A549 (cell line): Measurements from ENCODE around the gene MTOR. TPM values are rescaled to one million over a fixed set of nuclear protein-coding genes. Genes with fewer than 3 reads are reported as not detected.

ENCODE experiments used
- ATAC-seq, 2 experiments: fragments of 200-7000 bp in 1 of 2; fragments of >200 bp in 1 of 2; cut with Nextera tagmentation in 1 of 2; cut with Tn5 transposase in 1 of 2; 3 replicates each; pipeline versions ENCODE4 v1.8.0 to v1.9.1; 2018 to 2020; ENCODE audit warnings: mild to moderate bottlenecking in 1 of 2, moderate library complexity in 1 of 2
- CTCF ChIA-PET: fragments of 300-600 bp; sonication (Branson Sonifier 250); formaldehyde crosslinking; extraction: SDS; loops from one replicate; lab custom pipeline; 2021; ENCODE audit warnings: antibody characterized with exemption, inconsistent platforms; lab: Yijun Ruan, JAX
- POLR2A ChIA-PET: fragments of 350-600 bp; formaldehyde crosslinking; extraction: SDS; loops from one replicate; lab custom pipeline; 2021; ENCODE audit warnings: antibody characterized with exemption, inconsistent platforms; lab: Yijun Ruan, JAX
- DNase-seq, 2 experiments: peaks; one replicate each; pipeline versions ENCODE4 v3.0.0 to v3.0.0-alpha.2; 2011 to 2016; ENCODE audit warnings: low read depth in 1 of 2, low spot score in 1 of 2
- FAIRE-seq: peaks from 2 replicates; lab custom pipeline; 2011; peaks lifted over from hg19 to GRCh38; lab: Jason Lieb, UNC
- H3K27ac ChIP-seq, 2 experiments: fragments of >200 bp; sonication (Bioruptor Twin); formaldehyde crosslinking; 3 replicates each; pipeline ENCODE4 v1.5.1; 2016 to 2017
- H3K4me1 ChIP-seq: fragments of >200 bp; sonication (Bioruptor Twin); formaldehyde crosslinking; 3 replicates; pipeline ENCODE4 v1.6.1; 2016
- H3K4me2 ChIP-seq: fragments of >200 bp; sonication (Bioruptor Twin); formaldehyde crosslinking; 3 replicates; pipeline ENCODE4 v1.6.1; 2016
- H3K4me3 ChIP-seq: fragments of >200 bp; sonication (Bioruptor Twin); formaldehyde crosslinking; 3 replicates; pipeline ENCODE4 v1.5.1; 2016
- H3K9me3 ChIP-seq: fragments of >200 bp; sonication (Bioruptor Twin); formaldehyde crosslinking; 3 replicates; pipeline ENCODE4 v1.6.1; 2016
- BHLHE40 ChIP-seq: IDR thresholded peaks from 2 replicates; pipeline ENCODE4 v1.6.1; 2012; ENCODE audit warnings: low read depth, low read length, inconsistent platforms
- CBX2 ChIP-seq: fragments of 200-600 bp; sonication (generic); IDR thresholded peaks from 2 replicates; pipeline ENCODE4 v1.6.1; 2016; ENCODE audit warnings: low read depth, mild to moderate bottlenecking, borderline replicate concordance
- CEBPB ChIP-seq, 2 experiments: fragments of >200 bp in 1 of 2; sonication (Bioruptor Twin) in 1 of 2; formaldehyde crosslinking in 1 of 2; IDR thresholded peaks; 2 replicates each; pipeline ENCODE4 v1.6.1; 2012 to 2016
- CHD2 ChIP-seq: fragments of 150-350 bp; IDR thresholded peaks from 2 replicates; pipeline ENCODE4 v1.6.1; 2014; ENCODE audit warnings: low read length; ENCODE audit not compliant: partially characterized antibody
- FOXS1 ChIP-seq: fragments of 250-450 bp; sonication (Bioruptor Pico); IDR thresholded peaks from 2 replicates; pipeline ENCODE4 v1.5.0; 2020; ENCODE audit warnings: mild to moderate bottlenecking, moderate library complexity
- GATA3 ChIP-seq: IDR thresholded peaks from 2 replicates; pipeline ENCODE4 v1.6.1; 2012; ENCODE audit warnings: borderline replicate concordance
- HDAC2 ChIP-seq: fragments of 200-600 bp; sonication (generic); IDR thresholded peaks from 2 replicates; pipeline ENCODE4 v1.6.1; 2016
- HOXB13 ChIP-seq: fragments of 250-450 bp; sonication (Bioruptor Pico); IDR thresholded peaks from 2 replicates; pipeline ENCODE4 v1.5.0; 2020; ENCODE audit warnings: low read depth, mild to moderate bottlenecking, moderate library complexity
- KDM1A ChIP-seq: fragments of 200-600 bp; sonication (generic); IDR thresholded peaks from 2 replicates; pipeline ENCODE4 v1.6.1; 2016; ENCODE audit warnings: low read depth, mild to moderate bottlenecking
- MAZ ChIP-seq: fragments of 150-350 bp; IDR thresholded peaks from 2 replicates; pipeline ENCODE4 v1.6.1; 2014; ENCODE audit warnings: antibody characterized with exemption, low read depth, low read length, borderline replicate concordance
- NFE2L2 ChIP-seq: fragments of 150-350 bp; conservative IDR thresholded peaks from 2 replicates; pipeline ENCODE4 v1.6.1; 2014; ENCODE audit warnings: low read length
- NR3C1 ChIP-seq: fragments of >200 bp; sonication (Bioruptor Twin); formaldehyde crosslinking; IDR thresholded peaks from 3 replicates; pipeline ENCODE4 v1.6.1; 2017
- PHF8 ChIP-seq: fragments of 200-600 bp; sonication (generic); IDR thresholded peaks from 2 replicates; pipeline ENCODE4 v1.6.1; 2016; ENCODE audit warnings: low read depth, mild to moderate bottlenecking, antibody characterized with exemption, moderate library complexity, borderline replicate concordance
- RARB ChIP-seq: fragments of 250-450 bp; sonication (Bioruptor Pico); IDR thresholded peaks from 2 replicates; pipeline ENCODE4 v1.8.0; 2021; ENCODE audit warnings: mild to moderate bottlenecking, moderate library complexity
- SMC3 ChIP-seq: fragments of >200 bp; sonication (Bioruptor Twin); formaldehyde crosslinking; IDR thresholded peaks from 3 replicates; pipeline ENCODE4 v1.6.1; 2018; ENCODE audit warnings: inconsistent platforms
- SREBF2 ChIP-seq: fragments of 450-650 bp; IDR thresholded peaks from 2 replicates; pipeline ENCODE4 v1.6.1; 2014; ENCODE audit warnings: mild to moderate bottlenecking, moderate library complexity
- TFCP2L1 ChIP-seq: fragments of 250-450 bp; sonication (Bioruptor Pico); IDR thresholded peaks from 2 replicates; pipeline ENCODE4 v1.5.0; 2021; ENCODE audit warnings: mild to moderate bottlenecking
- TP53 ChIP-seq: fragments of 250-450 bp; sonication (Bioruptor Pico); IDR thresholded peaks from 2 replicates; pipeline ENCODE4 v1.5.0; 2021; ENCODE audit warnings: mild to moderate bottlenecking, moderate library complexity
- ZSCAN20 ChIP-seq: fragments of 250-450 bp; sonication (Bioruptor Pico); IDR thresholded peaks from 2 replicates; pipeline ENCODE4 v1.8.0; 2022; ENCODE audit warnings: mild to moderate bottlenecking, moderate library complexity
- WGBS: methylation state at CpG from one replicate; pipeline ENCODE4 v1.1.6; 2017; ENCODE audit errors: missing lambda C conversion rate; 5-methylcytosine and 5-hydroxymethylcytosine counted together
- polyA plus RNA-seq, 4 experiments: library from polyadenylated mRNA; depleted of rRNA in 3 of 4; stranded (reverse); fragments of >200 nt; fragmentation: RNase III in 1 of 4; extraction: RNeasy Plus Mini Kit Qiagen cat#74134 plus additional on column Dnase treatment in 1 of 4; gene quantifications; 2 replicates in 3 of 4; 3 replicates in 1 of 4; pipeline ENCODE4 v1.2.3, GENCODE V29; 2011 to 2017
- TF ChIP-seq, protein P1 (sequence below): fragments of 150-350 bp; IDR thresholded peaks from 2 replicates; pipeline ENCODE4 v1.6.1; 2014; ENCODE audit warnings: low read depth, mild to moderate bottlenecking, low read length
- TF ChIP-seq, protein P2 (sequence below): IDR thresholded peaks from 2 replicates; pipeline ENCODE4 v1.6.1; 2012; ENCODE audit warnings: low read depth, borderline replicate concordance
- TF ChIP-seq, protein P3 (sequence below): fragments of >200 bp; sonication (Bioruptor Twin); formaldehyde crosslinking; IDR thresholded peaks from 3 replicates; pipeline ENCODE4 v1.5.1; 2016
- TF ChIP-seq, protein P4 (sequence below): fragments of 450-650 bp; IDR thresholded peaks from 2 replicates; pipeline ENCODE4 v1.6.1; 2014; ENCODE audit warnings: antibody characterized with exemption
- TF ChIP-seq, protein P5 (sequence below): fragments of >200 bp; sonication (Bioruptor Twin); formaldehyde crosslinking; IDR thresholded peaks from 3 replicates; pipeline ENCODE4 v1.6.1; 2016

MTOR gene
- polyA plus RNA-seq, 2 of the 4 experiments (the other 2 are of a cell fraction) = 15.7 to 28.5 TPM

DNA sequence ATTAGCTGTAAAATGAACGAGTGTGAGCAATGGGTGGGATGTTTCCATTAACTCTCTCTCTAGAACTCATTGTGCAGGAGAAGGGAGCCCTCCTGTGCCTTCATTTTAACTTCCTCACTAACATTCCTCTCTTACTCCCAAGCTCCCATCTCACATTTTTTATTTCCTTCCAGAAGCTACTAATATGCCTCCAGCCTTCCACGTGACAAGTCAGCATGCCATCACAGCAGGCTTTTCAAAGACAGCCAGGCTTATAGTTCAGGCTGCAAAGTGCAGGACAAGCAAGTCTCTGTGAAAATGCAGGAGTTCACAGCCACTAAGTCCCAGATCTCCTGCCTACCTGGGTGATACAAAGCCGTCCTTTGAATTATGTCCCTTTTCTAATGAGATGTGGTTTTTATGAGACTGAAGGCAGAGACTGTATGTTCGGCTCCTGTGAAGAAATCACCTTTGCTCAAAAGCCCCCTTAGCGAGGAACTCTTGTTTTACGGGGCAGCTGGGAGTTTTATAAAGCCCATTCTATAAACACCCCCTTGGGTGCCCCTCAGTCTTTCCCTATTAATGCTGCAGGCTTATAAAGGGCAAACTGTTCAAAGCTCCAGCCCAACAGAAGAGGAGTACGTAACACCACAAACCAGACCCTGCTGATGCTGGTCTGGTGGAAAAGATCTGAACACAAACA is 87.9 kb downstream of the MTOR start:
- ATAC-seq = no peak
- H3K4me3 ChIP-seq = no peak overlapping the region
- WGBS = 89% methylated on average over 5 of the region's 7 CpGs
- POLR2A ChIA-PET = no interaction called here
- no peaks in the 10 kb centered on the region for H3K4me1 ChIP-seq
- no peak for FAIRE-seq
- no peak overlapping the region for H3K27ac ChIP-seq
- CTCF ChIA-PET = interaction anchor here (1.0 kb wide), 2 partner anchors 56 to 476 kb away, joined by 3 read pairs; no protein-coding TSS in a partner anchor
- no peak overlapping the region for H3K4me2 ChIP-seq
- TF ChIP-seq, protein P1, sequence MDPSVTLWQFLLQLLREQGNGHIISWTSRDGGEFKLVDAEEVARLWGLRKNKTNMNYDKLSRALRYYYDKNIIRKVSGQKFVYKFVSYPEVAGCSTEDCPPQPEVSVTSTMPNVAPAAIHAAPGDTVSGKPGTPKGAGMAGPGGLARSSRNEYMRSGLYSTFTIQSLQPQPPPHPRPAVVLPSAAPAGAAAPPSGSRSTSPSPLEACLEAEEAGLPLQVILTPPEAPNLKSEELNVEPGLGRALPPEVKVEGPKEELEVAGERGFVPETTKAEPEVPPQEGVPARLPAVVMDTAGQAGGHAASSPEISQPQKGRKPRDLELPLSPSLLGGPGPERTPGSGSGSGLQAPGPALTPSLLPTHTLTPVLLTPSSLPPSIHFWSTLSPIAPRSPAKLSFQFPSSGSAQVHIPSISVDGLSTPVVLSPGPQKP = no peak
- H3K9me3 ChIP-seq = no peaks in the 10 kb centered on the region
- no peak for DNase-seq

DNA sequence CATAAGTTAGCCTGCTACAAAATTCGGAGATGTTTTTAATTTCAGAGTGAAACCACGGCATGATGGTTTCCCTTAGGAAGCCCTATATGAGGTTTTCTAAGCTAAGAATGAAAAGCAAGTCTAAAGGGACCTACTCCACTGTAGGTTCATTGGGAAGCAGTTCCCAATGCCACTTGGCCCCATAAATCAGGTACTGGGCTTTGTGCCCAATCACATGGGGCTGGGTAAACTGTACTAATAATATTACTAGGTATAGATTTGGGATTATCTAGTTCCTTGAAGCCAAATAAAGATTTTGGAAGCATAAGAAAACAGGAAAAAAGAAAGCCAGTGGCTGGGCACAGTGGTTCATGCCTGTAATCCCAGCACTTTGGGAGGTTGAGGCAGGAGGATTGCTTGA is 92.2 kb downstream of the MTOR start:
- Histone ChIP-seq H3K27ac (no peak overlapping the region), H3K9me3 (no peaks in the 10 kb centered on the region), H3K4me1 (no peaks in the 10 kb centered on the region), H3K4me3 (no peak overlapping the region), H3K4me2 (no peak overlapping the region)
- 92% methylated on average over 2 of the region's 2 CpGs for WGBS
- TF ChIP-seq CEBPB (IDR thresholded peaks at IDR 0.05) (no peak), NR3C1 (no peak), TFCP2L1 (CRISPR knock-in tag) (no peak), GATA3 (no peak), BHLHE40 (no peak), HDAC2 (no peak), NFE2L2 (no peak)
- TF ChIP-seq, protein P1 = no peak
- TF ChIP-seq, protein P2, sequence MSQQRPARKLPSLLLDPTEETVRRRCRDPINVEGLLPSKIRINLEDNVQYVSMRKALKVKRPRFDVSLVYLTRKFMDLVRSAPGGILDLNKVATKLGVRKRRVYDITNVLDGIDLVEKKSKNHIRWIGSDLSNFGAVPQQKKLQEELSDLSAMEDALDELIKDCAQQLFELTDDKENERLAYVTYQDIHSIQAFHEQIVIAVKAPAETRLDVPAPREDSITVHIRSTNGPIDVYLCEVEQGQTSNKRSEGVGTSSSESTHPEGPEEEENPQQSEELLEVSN = no peak
- ATAC-seq (no peak), FAIRE-seq (no peak), DNase-seq (no peak)
- ChIA-PET POLR2A (no interaction called here), CTCF (interaction anchor here (0.6 to 1.2 kb wide), 2 partner anchors 132 to 300 kb away, joined by 3 read pairs; no protein-coding TSS in a partner anchor)

DNA sequence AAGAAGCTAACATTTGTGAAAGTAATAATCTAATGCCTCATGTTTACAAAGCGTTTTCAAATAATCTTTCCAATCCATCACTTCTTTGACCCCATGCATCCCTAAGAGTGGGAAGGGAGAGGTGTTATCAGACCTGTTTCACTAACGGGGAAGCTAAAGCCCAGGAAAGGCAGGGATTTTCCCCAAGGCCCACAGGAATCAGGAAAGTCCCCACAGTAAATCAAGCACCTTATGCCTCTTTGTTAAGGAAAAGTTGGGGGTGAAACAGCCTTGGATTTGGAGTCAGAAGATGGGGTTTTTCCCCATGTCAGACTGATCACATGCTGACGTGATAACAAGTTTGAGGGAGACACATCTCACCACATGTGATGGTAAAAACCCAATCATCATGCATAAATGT is 93.1 kb downstream of the MTOR start:
- TF ChIP-seq, protein P3, sequence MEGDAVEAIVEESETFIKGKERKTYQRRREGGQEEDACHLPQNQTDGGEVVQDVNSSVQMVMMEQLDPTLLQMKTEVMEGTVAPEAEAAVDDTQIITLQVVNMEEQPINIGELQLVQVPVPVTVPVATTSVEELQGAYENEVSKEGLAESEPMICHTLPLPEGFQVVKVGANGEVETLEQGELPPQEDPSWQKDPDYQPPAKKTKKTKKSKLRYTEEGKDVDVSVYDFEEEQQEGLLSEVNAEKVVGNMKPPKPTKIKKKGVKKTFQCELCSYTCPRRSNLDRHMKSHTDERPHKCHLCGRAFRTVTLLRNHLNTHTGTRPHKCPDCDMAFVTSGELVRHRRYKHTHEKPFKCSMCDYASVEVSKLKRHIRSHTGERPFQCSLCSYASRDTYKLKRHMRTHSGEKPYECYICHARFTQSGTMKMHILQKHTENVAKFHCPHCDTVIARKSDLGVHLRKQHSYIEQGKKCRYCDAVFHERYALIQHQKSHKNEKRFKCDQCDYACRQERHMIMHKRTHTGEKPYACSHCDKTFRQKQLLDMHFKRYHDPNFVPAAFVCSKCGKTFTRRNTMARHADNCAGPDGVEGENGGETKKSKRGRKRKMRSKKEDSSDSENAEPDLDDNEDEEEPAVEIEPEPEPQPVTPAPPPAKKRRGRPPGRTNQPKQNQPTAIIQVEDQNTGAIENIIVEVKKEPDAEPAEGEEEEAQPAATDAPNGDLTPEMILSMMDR = no peak
- TF ChIP-seq, protein P4, sequence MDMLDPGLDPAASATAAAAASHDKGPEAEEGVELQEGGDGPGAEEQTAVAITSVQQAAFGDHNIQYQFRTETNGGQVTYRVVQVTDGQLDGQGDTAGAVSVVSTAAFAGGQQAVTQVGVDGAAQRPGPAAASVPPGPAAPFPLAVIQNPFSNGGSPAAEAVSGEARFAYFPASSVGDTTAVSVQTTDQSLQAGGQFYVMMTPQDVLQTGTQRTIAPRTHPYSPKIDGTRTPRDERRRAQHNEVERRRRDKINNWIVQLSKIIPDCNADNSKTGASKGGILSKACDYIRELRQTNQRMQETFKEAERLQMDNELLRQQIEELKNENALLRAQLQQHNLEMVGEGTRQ = no peak
- TF ChIP-seq SREBF2 = no peak
- TF ChIP-seq HOXB13 (CRISPR knock-in tag) = no peak
- TF ChIP-seq PHF8 = no peak
- no peak for TF ChIP-seq SMC3
- no peak for TF ChIP-seq MAZ
- no peak for TF ChIP-seq CBX2
- no peak for TF ChIP-seq CHD2
- TF ChIP-seq RARB (CRISPR knock-in tag) = no peak
- no peak for TF ChIP-seq ZSCAN20
- TF ChIP-seq, protein P5, sequence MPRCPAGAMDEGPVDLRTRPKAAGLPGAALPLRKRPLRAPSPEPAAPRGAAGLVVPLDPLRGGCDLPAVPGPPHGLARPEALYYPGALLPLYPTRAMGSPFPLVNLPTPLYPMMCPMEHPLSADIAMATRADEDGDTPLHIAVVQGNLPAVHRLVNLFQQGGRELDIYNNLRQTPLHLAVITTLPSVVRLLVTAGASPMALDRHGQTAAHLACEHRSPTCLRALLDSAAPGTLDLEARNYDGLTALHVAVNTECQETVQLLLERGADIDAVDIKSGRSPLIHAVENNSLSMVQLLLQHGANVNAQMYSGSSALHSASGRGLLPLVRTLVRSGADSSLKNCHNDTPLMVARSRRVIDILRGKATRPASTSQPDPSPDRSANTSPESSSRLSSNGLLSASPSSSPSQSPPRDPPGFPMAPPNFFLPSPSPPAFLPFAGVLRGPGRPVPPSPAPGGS = no peak
- no peak for TF ChIP-seq TP53 (CRISPR knock-in tag)
- TF ChIP-seq FOXS1 (CRISPR knock-in tag) = no peak
- TF ChIP-seq KDM1A = no peak
- no peak for ATAC-seq
- Histone ChIP-seq H3K4me3 (no peak overlapping the region), H3K4me1 (no peaks in the 10 kb centered on the region), H3K27ac (no peak overlapping the region), H3K9me3 (no peaks in the 10 kb centered on the region), H3K4me2 (no peak overlapping the region)
- ChIA-PET CTCF (interaction anchor here (1.2 to 1.3 kb wide), 2 partner anchors 9 to 131 kb away, joined by 3 read pairs; no protein-coding TSS in a partner anchor), POLR2A (no interaction called here)
- DNase-seq = no peak
- 92% methylated on average over 3 of the region's 3 CpGs for WGBS
- no peak for FAIRE-seq
